GM04504 (cell line): ENCODE measurements around the gene ITGA1.

Experiments
- DNase-seq: peaks from one replicate; pipeline ENCODE4 v3.0.0-alpha.2; 2012; ENCODE audit warnings: low read depth

ITGA1 gene

DNA sequence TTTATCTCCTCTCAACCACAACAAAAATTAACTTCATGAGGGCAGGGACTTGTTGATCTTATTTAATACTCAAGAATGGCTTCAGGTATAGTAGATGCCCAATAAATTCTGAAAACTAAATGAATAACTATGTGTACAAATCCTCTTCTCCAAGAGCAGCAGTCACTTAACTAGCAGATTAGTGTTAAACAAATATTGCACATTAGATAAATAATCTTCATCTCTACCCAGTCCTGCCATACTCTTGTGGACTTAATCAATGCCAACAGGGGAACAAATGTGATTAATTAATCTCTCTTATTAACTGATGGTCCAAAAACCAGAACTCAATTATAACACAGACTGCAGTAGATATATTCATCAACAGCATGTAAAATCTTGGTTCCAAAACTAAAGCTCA is 15.0 kb upstream of the ITGA1 start:
- DNase-seq: no peak

DNA sequence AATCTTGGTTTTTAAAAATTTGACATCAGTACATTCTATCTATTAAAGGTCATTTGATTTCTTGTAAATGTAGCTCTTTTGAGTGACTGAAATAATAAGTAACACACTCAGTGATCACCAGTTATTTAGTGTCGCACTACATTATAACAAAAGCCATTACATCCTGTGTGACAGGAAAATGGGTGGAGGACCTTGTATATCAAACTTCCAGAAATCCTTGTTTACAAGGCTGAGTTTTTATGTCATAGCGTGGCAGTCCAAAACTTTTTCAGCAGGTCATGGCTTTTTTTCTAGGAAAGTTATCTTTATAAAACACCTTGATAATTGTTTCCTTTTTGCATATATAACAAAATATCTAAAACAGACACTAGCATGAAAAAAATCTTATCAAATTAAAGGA is 14.4 kb upstream of the ITGA1 start:
- DNase-seq: no peak

DNA sequence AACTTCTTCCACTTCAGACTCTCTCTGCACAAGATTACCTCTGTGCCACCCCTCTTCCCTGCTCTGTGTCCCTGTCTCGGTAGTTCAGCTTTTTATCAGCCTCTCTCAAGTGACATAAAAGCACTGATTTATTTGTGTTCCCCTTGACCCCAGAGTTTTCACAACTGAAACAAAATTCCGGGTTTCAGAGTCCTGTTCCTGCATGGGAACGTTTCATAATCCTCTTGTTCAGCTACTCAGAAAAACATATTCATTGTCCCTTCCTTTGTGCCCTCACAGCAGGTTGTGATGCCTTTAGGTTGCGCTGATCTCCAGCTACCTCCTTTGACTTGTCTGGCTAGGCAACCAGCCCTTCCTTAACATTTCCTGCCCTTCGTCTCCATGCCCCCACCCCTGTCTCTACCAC is 13.7 kb upstream of the ITGA1 start:
- DNase-seq: no peak

DNA sequence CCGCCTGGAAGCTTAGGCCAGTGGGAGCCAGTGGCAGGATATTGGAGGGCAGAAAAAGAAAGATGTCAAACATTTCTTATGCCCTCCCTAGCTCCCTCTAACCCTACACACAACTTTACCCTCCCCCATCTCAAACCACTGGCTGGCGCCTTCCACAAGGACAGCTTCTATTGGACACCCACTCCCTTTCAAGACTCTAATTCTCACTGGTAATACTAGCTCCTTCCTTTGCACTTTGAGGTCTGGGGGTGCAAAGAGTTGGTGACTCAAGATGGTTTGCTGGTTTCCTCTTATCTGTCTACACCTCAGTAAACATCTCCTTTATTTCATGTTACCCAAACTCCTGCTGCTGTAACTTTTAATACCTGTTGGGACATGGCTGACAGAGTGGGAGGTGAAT is 11.6 kb upstream of the ITGA1 start:
- DNase-seq: no peak

DNA sequence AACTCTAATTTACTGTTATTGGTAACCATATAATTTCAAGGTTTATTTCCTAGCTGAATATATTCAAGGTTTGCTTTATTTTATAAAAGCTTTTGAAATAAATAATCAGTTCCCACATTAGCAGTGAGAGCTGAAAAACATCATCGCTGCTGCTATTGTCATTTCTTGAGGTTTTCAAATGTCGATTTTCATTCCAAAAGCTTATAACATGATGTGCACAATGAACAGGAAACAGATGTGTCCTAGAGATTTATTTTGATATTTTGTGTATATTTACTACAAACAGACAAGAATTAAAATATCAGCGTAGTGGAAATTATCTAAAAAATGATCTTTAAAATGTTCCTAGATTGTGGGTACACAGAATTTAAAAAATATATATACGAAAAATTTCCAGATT is 10.5 kb upstream of the ITGA1 start:
- no peak for DNase-seq

DNA sequence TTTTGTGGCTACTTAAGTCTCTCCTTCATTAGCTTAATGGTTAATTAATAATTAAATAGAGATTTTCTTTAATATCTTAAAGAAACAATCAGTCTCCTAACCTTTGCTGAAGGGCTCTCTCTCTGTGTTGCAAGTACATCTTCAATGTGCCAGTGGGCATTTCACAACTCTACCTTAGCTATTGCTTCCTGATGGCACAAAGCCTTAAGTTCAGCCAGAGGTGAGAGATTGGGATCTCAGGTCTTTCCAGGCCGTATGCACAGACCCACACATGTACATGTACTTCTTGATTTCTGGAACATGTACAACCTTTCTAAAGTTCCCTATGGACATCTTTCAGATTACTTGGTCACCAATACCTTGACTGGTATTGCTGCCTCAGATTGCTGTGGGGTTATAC is 8.9 kb upstream of the ITGA1 start:
- no peak for DNase-seq

DNA sequence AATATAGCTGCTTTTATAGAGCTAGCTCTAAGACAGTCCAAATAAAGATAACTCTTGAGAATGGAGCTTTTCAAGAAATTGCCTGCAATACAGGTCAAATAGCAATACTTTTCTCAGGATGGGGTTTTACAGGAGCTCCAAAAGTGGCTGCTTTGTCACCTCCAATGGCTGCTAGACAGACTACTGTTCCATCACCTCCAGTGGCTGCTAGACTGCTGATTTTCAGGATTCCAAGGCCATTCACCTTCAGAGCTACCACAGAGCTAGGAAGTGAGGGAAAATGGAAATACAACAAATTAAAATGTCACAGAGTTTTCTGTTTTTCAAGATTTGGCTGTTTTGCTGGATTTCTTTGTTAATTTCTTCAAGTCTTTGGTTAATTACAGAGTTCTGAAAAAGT is 8.5 kb upstream of the ITGA1 start:
- no peak for DNase-seq

DNA sequence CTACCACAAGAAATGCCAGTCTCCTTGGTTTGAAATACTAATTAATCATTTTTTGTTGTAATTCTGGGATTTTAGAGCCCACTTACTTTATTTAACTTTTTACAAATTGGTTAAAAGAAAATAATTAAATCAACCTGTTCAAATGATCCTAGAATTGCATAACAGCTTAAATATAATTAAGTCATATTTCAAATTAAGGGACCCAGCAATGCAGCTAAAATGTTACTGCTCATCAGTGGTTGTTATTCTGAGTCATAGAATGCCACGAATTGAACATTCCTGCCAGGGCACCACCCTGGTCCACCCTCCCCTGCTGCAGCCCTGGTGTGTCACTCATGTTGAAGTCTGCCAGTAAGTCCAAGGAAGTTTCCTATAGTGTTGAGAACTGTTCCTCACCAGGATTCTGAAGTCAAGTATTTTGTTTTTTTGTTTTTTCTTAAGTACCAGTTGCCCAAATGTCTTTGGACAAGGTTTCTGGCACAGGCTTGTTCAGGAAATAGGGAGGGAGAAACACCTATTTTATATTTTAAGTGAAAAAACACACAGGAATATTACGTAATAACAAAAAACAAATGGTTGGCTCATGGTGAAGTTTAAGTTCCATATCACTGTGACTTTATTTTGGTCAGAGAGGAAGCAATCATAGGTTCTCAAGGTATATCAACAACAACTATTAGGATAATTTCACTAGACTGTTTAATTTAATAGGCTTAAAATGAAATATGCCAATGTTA is 4.3 kb upstream of the ITGA1 start:
- DNase-seq: no peak

DNA sequence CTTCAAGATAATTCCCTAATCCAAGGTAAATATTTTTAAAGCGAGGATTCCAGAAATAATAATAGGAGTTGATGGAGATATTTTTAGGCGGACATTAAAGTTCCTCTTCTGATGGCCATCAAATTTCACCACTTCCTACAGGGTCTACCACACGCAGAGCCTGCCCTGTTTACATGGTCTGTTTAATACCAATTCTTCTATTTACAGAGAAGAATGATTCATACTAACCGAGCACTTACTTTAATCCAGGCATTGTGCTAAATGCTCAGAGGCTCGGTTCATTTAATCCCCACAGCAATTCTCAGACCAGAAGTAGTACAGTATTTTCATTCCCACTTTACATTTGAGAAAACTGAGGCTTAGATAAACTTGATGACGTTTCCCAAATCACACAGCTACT is 3.0 kb upstream of the ITGA1 start:
- DNase-seq: no peak

DNA sequence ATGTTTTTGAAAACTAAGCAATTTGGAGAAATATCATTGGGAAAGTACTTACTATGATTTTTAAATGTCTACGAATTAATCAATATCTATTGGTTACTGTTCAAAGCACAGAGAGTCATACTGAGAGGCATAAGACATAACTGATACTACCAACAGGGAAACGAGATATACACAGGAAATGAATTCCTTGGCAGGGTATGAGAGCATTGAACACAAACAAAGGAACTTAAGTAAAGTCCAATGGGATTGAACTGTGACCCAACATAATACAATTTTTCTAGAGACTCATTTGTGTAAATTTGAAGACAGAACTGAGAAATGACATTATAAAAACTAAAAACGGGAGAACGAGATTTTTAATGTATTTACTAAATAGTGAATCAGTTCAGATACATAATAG is 1.3 kb upstream of the ITGA1 start:
- no peak for DNase-seq

DNA sequence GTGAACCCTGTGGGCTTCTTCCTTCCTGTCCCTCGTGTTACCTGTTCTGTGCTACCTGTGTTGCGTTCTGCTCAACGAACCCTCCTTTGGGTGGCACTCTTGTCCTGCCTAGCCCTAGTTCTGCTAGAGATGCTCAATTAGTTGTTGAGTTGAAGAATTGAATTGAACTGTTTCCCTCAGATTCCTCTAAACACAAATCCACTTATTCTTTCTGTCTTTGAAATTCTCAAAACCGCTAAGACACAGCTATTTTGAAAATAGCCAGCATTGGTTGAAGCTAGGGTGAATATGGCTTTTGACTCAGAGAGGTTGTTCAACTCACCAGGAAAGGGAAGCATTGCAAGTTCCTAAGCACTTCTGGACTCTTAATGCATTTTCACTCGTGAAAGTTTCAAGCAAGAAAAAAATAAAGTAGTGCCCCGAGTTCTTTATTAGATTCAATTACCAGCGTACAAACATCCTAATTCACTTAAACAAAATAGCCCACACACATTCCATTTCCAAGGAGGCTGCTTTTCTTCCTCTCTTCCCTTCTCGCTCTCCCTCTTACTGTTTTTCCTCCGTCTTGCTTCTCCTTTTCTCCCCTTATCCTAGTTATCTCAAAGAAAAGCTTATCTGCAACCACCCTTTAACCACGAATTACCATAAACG is 642 bp upstream of the ITGA1 start:
- DNase-seq: no peak

DNA sequence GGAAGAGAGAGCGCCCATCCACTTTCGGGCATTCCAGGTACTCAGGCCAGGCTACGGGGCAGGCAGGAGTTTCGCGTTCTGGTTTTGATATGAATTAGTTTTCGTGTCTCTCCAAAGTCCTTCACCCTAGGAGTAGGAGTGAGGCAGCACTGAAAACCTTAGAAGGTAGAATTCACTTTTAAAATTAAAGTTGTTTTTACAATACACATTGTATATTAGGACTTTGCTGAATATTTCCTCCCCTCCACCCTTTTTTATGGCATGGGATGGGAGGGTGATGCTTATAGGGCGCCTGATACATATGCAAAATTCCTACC is 747 bp downstream of the ITGA1 start:
- DNase-seq: no peak

DNA sequence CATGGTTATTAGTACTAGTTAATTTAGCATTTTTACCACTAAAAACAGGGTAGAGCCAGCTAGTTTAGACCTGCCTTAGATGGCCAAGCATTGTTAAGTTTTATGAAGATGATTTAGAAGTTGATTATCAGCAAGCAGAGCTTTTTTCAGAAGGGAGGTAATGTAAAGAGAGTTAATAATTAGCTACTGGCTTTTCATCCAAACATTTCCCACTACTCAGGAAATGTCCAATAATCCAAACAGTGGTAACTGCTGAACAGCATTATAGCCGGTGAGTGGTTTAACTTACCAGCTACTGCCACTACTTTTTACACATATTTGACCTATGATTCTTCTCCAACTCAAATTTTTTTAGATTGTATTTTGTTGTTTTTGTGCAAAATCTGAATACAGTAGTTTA is 1.7 kb downstream of the ITGA1 start:
- no peak for DNase-seq

DNA sequence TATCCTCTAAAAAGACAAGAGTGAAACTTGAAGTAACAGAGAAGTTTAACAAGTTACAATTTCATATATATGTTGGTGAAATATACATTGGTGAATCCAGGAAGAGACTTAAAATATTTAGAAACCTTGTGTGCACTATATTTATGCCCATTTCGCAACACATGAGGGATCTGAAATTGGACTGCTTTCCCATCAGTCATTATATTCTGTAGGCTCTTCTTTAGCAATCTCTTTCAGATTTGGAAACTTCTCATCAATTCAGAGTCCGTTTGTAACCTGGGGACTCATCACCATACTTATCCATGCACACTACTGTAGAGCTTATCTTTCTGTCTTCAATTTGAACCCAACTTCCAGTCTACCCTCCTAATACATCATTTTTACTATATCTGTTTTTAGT is 2.1 kb downstream of the ITGA1 start:
- DNase-seq: no peak

DNA sequence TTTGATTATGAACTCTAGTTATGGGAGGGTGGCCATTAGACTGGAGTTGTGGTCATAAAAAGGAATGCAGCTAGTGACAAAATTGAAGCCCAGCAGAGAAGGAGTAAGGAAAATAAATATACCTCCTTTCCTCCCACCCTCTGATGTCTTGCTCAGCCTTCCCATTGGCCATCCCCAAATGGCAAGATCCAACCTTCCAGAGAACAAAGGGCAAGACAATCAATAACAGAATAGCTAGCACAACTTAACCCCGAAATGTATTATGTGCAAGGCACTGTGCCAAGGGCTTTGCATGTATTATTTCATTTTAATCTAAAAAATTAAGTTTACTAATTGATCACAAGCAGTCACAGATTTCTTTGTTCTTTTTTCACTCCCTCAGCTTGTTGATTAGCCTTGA is 3.6 kb downstream of the ITGA1 start:
- DNase-seq: no peak

DNA sequence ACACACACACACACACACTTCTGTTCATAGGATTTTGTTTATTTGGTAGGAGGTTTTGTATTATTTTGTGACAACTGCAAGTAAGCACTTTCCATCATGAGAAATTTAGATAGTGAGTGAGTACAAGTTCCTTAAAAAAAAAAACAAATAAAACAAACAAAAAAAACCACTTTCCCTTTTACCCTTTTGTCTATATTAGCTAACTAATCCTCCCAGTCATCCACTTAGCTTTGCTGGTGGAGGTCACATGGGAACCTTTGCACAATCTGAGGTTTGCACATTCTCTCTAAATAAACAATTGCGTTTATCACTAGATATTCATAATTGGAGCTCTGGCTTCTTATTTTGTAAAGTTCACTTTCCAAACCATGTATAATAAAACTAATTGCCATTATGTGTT is 6.8 kb downstream of the ITGA1 start:
- no peak for DNase-seq

DNA sequence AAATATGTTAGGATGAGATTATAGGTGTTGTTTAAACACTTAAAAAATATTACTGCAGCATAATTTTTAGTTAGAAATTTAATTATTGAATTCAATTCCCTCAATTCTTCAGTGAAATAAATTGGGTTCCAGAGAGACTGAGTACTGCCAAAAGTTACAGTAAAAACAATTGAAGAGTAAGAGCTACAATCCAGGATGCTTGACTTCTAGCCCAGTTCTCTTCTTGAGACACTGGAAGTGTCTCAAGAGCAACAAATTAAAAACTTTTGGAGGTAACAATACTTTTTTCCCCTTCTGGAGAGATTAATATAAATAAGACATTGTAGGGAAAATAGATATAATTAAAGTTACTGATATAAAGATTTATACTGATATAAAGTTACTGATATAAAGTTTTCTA is 8.3 kb downstream of the ITGA1 start:
- DNase-seq: no peak

DNA sequence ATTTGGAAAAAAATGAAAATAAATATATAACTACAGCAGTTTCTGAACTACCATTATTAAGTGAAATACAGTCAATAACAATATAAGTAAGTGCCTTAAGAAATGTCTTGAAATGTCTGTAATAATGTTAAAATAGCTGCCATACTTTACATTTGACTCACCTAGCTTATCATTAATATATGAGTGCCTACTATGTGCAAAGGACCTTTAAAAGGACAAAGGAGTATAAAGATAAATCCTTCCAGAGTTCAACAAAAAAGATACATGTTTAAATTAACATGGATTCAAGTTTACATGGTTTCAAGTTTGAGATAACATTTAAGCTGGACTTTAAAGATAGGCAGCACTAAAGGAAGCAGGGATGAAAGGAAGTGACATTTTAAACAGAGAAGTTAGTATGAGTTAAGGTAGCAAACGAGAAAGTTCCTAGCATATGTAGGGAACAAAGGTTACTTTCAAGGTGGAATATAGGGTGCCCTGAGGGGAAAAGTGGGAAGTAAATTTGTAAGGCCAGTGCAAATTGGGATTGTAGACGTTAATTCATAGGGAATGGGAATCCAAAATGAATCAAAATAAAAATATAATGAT is 8.9 kb downstream of the ITGA1 start:
- DNase-seq: no peak

DNA sequence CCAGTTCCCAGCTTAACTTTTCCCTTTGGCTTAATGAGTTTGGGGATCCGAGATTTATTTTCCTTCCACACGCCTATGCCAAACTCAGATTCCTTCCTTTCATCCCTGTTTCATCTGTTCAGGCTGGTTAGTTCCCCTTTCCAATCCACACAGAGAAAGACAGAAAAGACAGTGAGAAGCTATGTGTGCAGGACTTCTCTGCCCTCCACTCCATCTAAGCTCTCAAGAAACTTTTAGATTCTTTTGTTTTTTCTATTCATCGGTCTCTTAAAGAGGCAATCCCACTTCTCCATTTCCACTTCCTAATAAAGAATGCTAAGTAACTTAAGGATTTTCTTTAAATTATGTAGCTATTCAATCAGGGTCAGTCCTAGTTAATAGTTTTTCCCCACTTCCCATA is 11.2 kb downstream of the ITGA1 start:
- no peak for DNase-seq

DNA sequence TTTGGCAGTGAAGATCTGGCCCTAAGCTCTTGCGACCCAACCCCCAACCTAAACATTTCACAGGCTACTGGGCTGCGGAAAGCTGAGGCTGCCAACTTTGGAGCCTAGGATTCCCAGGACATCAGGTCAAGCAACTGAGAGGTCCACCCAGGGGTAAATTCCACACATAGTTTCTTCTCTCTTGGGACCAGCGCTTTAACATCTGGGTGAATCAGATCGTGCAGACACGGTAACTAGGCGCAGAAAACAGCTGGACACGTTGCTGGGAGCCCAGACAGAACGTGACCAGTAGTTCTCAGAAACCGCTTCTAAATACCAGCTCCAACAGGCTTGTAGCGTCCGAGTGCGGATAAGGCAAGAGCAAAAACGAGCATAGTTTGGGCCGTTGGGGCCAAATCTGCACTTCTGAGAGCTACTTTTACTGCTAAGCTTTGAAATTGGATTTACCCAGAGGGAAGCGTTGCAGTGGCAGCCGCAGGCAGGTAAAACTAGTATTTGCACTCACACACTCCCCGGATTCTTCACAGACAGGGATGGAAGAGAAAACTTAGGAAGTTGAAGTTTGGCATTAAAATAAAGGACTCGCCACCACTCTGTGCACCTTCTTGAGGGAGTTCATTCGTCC is 11.8 kb downstream of the ITGA1 start:
- peak; percentile 76 for DNase-seq

DNA sequence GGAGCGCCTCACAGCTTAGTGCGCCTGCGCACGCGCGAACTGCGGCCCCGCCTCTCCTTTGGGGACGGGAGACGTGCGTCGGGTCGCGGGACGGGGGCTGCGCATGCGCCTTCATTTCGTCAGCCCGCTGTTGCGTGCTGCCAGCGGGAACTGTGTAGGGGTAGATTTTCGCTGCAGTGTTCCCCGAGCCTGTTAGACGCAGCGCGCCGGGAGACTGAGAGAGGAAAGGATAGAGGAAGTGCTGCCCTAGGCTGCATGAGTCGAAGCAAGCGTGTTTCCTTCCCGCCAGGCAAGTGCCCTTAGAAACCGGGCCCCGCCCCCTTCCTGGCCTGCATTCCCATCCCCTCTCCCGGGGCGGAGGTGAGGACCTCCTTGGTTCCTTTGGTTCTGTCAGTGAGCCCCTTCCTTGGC is 12.3 kb downstream of the ITGA1 start:
- DNase-seq: peak; percentile 81

DNA sequence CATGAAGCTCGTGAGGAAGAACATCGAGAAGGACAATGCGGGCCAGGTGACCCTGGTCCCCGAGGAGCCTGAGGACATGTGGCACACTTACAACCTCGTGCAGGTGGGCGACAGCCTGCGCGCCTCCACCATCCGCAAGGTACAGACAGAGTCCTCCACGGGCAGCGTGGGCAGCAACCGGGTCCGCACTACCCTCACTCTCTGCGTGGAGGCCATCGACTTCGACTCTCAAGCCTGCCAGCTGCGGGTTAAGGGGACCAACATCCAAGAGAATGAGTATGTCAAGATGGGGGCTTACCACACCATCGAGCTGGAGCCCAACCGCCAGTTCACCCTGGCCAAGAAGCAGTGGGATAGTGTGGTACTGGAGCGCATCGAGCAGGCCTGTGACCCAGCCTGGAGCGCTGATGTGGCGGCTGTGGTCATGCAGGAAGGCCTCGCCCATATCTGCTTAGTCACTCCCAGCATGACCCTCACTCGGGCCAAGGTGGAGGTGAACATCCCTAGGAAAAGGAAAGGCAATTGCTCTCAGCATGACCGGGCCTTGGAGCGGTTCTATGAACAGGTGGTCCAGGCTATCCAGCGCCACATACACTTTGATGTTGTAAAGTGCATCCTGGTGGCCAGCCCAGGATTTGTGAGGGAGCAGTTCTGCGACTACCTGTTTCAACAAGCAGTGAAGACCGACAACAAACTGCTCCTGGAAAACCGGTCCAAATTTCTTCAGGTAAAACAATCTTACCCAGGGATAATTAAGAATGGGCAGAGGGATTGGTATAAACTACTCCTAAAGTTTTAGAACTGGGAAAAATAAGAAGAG is 12.9 kb downstream of the ITGA1 start:
- DNase-seq: no peak

DNA sequence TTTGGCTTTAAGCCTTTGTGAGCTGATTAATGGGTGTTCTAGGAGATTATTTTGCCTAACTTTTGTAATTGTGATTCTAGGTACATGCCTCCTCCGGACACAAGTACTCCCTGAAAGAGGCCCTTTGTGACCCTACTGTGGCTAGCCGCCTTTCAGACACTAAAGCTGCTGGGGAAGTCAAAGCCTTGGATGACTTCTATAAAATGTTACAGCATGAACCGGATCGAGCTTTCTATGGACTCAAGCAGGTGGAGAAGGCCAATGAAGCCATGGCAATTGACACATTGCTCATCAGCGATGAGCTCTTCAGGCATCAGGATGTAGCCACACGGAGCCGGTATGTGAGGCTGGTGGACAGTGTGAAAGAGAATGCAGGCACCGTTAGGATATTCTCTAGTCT is 13.6 kb downstream of the ITGA1 start:
- DNase-seq: no peak
